Suppressor macrophage treated with lipopolysaccharide for 4 hours (primary cell): ENCODE measurements around the gene ETV2.
"Not testable (repeated sequence)": the region's sequence is repeated elsewhere in the genome, so short reads cannot be mapped to it uniquely, and the experiment has no call there.

ENCODE experiments used
- DNase-seq: peaks from one replicate; pipeline ENCODE4 v3.0.0-alpha.2; 2020

ETV2 gene

GRCh38 chr19:35661995-35662340 lies 20.4 kb downstream of the ETV2 start:
- no peak for DNase-seq

GRCh38 chr19:35663981-35664380 lies 22.4 kb downstream of the ETV2 start:
- no peak for DNase-seq

- no peak for DNase-seq
Observed at GRCh38 chr19:35665157-35665556, 23.6 kb downstream of the ETV2 start.

GRCh38 chr19:35665604-35666003 lies 24.1 kb downstream of the ETV2 start:
- no peak for DNase-seq

GRCh38 chr19:35666251-35666913 lies 24.8 kb downstream of the ETV2 start, which contains the start of gene UPK1A:
Gene UPK1A, plus strand, starts transcription at chr19:35666517. Its CDS starts 296 bp downstream, at chr19:35666813.
- no peak for DNase-seq

- DNase-seq, result no peak
Observed at GRCh38 chr19:35669566-35669965, 28.0 kb downstream of the ETV2 start.

GRCh38 chr19:35669974-35670373 lies 28.4 kb downstream of the ETV2 start:
- DNase-seq, result no peak

- no peak for DNase-seq
Observed at GRCh38 chr19:35670686-35671085, 29.1 kb downstream of the ETV2 start.

GRCh38 chr19:35671818-35672217 lies 30.3 kb downstream of the ETV2 start:
- DNase-seq, result no peak

- DNase-seq, result peak; percentile 52
Observed at GRCh38 chr19:35673121-35673804, 31.7 kb downstream of the ETV2 start.

GRCh38 chr19:35675589-35676140 lies 34.1 kb downstream of the ETV2 start:
- no peak for DNase-seq

- no peak for DNase-seq
Observed at GRCh38 chr19:35689836-35690235, 48.3 kb downstream of the ETV2 start.

GRCh38 chr19:35691106-35691505 lies 49.6 kb downstream of the ETV2 start:
- not testable (repeated sequence) for DNase-seq

- no peak for DNase-seq
Observed at GRCh38 chr19:35692010-35692409, 50.5 kb downstream of the ETV2 start.

- no peak for DNase-seq
Observed at GRCh38 chr19:35693422-35693821, 51.9 kb downstream of the ETV2 start.

- peak; percentile 92 for DNase-seq
Observed at GRCh38 chr19:35693835-35694599, 52.5 kb downstream of the ETV2 start.
